Stimulated activated CD8-positive, alpha-beta memory T cell treated with anti-CD3 and anti-CD28 coated beads, Interleukin-2, amount 100 ng/mL, for 1 hour (primary cell): ENCODE measurements around the gene AANAT.
A peak's percentile ranks its signal among the peaks of the same experiment; 100 is the strongest.
"Not testable (repeated sequence)": the region's sequence is repeated elsewhere in the genome, so short reads cannot be mapped to it uniquely, and the experiment has no call there.

Experiments used
- DNase-seq, 2 donors: peaks; one replicate each; pipeline ENCODE4 v3.0.0-alpha.2; 2020; ENCODE audit warnings: low read depth in 2 of 2

AANAT gene

GRCh38 chr17:76506408-76507345 lies 39.3 kb downstream of the AANAT start:
- DNase-seq, result peak; percentile 76 to 86

DNA sequence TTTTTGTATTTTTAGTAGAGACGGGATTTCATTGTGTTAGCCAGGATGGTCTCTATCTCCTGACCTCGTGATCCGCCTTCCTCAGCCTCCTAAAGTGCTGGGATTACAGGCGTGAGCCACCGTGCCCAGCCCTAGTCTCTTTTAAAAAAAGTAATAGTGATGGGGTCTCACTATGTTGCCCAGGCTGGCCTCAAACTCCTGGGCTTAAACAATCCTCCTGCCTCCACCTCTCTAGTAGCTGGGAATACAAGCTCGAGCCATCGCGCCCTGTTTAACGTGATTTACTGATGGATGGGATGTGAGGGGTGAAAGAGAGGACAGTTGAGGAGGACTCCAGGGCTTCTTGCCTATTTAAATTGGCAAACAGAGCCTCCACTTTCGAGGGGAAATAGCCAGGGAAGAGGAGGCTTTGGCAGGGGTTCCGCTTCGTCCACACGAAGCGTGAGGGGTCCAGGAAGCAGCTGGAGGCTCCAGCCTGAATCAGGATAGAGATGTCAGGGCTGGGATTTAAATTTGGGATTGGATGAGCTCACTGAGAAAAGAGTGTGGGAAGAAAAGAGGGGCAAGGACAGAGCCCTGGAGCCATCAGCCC lies 41.2 kb downstream of the AANAT start:
- not testable (repeated sequence) for DNase-seq

DNA sequence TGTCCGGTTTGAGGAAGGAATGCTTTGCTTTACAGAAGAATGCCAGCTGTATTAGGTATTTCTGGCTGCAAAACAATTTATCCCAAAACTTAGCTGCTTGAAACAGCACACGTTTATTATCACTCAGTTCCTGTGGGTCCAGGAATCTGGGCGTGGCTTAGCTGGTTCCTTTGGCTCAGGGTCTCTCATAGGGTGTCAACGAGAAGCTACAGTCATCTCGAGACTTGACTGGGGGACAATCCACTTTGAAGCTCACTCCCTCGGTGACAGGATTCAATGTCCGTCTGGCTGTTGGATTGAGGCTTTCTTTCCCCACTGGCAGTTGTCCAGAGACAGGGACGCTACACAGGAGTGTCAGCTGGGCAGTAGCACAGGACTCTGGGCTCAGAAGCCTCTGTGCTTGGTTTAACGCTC lies 43.4 kb downstream of the AANAT start:
- no peak for DNase-seq

GRCh38 chr17:76511668-76512365 lies 44.4 kb downstream of the AANAT start:
- DNase-seq, result no peak

DNA sequence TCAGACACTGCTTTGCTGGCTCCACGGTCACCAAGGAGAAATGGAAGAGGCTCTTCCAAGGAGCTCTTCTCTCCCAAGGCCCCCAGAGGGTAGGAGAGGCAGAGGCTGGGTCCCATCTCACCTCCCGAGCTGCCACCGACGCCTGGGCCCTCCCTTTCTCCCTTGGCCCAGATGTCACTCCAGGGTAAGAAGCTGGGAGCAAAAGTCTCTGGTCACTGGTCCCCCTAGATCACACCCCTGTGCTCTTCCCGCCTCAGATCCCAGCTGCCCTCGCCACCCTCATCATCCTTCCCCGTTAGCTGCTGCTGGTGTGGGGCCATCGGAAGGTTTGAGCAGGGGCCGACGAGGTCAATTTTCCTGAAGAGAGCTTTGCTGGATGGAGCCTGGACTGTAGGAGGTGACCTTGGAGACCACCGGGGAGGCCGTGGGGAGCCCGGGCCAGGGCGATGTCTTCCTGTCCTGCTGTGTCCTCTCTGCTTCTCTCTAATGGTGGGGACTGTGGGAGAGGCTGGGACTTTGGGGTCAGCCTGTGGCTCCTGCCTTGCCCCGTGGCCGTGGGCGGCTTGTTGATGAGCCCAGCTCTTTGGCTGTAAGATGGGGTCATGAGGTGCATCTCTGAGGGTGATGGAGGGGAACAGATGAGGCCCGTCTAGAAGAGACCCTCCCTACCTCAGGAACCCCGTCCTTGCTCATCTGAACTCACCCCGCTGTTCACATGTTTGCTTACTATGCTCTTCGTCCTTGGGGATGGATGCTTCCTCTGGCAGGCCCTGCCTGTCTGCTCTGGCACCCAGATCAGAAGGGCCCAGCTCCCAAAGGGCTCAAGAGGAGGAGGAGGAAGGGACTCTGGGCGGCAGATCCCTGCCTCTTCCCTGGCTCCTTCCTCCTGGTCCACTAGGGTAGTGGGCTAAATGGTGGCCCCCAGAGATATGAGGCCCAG lies 45.2 kb downstream of the AANAT start:
- no peak for DNase-seq

DNA sequence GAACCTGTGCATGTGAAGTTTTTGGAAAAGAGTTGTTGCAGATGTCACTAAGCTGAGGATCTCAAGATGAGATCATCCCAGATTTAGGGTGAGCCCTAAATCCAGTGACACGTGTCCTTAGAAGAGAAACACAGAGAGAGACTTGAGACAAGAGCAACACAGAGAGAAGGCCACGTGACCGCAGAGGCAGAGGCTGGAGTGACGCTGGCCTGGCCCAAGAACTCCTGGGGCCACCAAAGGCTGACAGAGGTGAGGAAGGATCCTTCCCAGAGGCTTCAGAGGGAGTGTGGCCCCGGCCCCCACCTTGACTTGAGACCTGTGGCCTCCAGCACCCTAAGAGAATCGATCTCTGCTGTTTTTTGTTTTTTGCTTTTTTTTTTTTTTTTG lies 45.9 kb downstream of the AANAT start:
- DNase-seq, result no peak

DNA sequence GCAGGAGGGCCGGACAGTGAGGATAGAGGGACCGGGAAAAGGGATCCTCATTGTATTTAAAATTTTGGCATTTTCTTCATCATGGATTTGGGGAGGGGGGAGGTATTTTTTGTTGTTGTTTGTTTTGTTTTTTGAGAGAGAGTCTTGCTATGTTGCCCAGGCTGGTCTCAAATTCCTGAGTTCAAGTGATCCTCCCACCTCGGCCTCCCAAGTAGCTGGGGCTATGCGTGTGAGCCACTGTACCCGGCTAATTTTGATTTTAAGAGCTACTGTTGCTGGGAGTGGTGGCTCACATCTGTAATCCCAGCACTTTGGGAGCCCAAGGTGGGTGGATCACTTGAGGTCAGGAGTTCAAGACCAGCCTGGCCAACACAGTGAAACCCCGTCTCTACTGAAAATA lies 47.0 kb downstream of the AANAT start:
- not testable (repeated sequence) for DNase-seq

GRCh38 chr17:76515274-76515949 lies 48.0 kb downstream of the AANAT start:
- peak; percentile 64 to 66 for DNase-seq

- DNase-seq, result no peak
Observed at GRCh38 chr17:76517638-76518038, 50.2 kb downstream of the AANAT start.

DNA sequence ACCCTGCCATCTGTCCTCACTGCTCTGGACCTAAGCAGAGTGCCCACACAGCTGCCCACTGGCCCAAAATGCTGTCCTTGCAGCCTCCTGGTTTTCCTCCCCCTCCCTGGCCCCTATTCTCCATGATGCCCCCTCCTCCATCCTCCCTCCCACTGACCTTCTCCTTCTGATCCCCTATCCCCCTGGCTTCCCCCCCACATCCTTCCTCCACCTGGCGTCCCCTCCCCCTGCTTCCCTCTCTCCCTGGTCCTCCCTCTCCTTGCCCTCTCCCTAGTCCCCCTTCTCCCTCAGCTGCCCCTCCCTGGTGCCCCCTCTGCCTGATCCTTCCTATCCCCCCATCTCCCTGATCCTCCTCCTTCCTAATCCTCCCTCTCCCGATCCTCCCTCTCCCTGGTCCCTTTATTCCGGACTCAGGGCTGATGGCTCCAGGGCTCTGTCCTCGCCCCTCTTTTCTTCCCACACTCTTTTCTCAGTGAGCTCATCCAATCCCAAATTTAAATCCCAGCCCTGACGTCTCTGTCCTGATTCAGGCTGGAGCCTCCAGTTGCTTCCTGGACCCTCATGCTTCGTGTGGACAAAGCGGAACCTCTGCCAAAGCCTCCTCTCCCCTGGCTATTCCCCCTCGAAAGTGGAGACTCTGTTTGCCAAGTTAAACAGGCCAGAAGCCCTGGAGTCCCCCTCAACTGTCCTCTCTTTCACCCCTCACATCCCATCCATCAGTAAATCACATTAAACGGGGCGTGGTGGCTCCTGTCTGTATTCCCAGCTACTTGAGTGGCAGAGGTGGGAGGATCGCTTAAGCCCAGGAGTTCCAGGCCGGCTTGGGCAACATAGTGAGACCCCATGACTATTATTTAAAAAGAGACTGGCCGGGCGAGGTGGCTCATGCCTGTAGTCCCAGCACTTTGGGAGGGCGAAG lies 51.9 kb downstream of the AANAT start:
- DNase-seq, result no peak
